Colonic mucosa (tissue), 4 donors: ENCODE data around the gene IL1R1. TPM values are rescaled to one million over a fixed set of nuclear protein-coding genes. Genes with fewer than 3 reads are reported as not detected.

Experiments
- DNase-seq: peaks from one replicate; pipeline ENCODE4 v3.0.0-alpha.2; 2020
- H3K27ac ChIP-seq: fragments of 200-600 bp; one replicate; pipeline ENCODE4 v1.8.0; 2021
- H3K27me3 ChIP-seq: fragments of 200-600 bp; one replicate; pipeline ENCODE4 v1.8.0; 2021
- H3K36me3 ChIP-seq: fragments of 200-600 bp; one replicate; pipeline ENCODE4 v1.8.0; 2021
- H3K4me1 ChIP-seq: fragments of 200-600 bp; one replicate; pipeline ENCODE4 v1.8.0; 2021; ENCODE audit warnings: mild to moderate bottlenecking
- H3K4me3 ChIP-seq: fragments of 200-600 bp; one replicate; pipeline ENCODE4 v1.8.0; 2021
- H3K9ac ChIP-seq, 2 donors: one replicate each; pipeline ENCODE4 v1.7.0; 2013; ENCODE audit warnings: control low read depth in 2 of 2, low read depth in 2 of 2, low read length in 2 of 2
- H3K9me3 ChIP-seq: fragments of 200-600 bp; one replicate; pipeline ENCODE4 v1.8.0; 2021
- intact Hi-C: fragments of 100-400 bp; cut with DNase I; formaldehyde crosslinking; loops from one replicate; pipeline ENCODE4 v1.14.1; 2022
- total RNA-seq, 2 donors: library from RNA; stranded (reverse); fragmentation: NEBNext Ultra II Directional in 1 of 2; extraction: Animal tissue kit (Norgen Biotek cat#: 25700) in 1 of 2; gene quantifications; one replicate each; pipeline ENCODE4 v1.2.1, GENCODE V29; 2021
- TF ChIP-seq, protein P1 (sequence below): fragments of 200-600 bp; IDR thresholded peaks from one replicate; pipeline ENCODE4 v1.8.0; 2022; ENCODE audit warnings: antibody characterized with exemption, mild to moderate bottlenecking
- donor health status: healthy.
- donor health status: DM: no; HTN: no; CAD: no.
- donor health status: DM: no; HTN: no; CAD: no.

The IL1R1 gene
- total RNA-seq, 2 donors from 2014 or later: 13.9 to 23.9 TPM

DNA sequence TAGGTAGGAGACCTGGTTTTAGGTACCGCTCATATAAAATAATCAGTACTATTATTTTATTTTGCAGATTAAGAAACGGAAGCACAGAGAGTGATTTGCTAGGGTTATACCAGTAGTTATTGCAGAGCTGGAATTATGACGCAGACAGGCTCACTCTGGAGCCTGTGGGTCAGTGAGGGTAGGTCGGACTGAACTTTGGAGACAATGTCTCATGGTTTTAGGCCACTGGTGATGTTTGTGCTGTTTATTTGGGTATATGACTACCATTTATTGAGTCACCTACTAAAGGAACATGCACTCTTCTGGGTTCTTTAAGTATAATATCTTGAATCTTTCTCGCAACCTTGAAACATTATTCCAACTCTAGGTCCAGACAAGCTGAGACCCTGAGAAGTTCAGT, 33.5 kb upstream of the IL1R1 start:
- Histone ChIP-seq H3K27me3 (no peaks in the 10 kb centered on the region), H3K9me3 (no peaks in the 10 kb centered on the region), H3K27ac (no peak overlapping the region), H3K4me3 (no peak overlapping the region), H3K36me3 (no peaks in the 10 kb centered on the region), H3K4me1 (no peaks in the 10 kb centered on the region), H3K9ac (no peak overlapping the region)
- no peak for DNase-seq
- TF ChIP-seq, protein P1, sequence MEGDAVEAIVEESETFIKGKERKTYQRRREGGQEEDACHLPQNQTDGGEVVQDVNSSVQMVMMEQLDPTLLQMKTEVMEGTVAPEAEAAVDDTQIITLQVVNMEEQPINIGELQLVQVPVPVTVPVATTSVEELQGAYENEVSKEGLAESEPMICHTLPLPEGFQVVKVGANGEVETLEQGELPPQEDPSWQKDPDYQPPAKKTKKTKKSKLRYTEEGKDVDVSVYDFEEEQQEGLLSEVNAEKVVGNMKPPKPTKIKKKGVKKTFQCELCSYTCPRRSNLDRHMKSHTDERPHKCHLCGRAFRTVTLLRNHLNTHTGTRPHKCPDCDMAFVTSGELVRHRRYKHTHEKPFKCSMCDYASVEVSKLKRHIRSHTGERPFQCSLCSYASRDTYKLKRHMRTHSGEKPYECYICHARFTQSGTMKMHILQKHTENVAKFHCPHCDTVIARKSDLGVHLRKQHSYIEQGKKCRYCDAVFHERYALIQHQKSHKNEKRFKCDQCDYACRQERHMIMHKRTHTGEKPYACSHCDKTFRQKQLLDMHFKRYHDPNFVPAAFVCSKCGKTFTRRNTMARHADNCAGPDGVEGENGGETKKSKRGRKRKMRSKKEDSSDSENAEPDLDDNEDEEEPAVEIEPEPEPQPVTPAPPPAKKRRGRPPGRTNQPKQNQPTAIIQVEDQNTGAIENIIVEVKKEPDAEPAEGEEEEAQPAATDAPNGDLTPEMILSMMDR: no peak
- intact Hi-C loops: no loop called here

DNA sequence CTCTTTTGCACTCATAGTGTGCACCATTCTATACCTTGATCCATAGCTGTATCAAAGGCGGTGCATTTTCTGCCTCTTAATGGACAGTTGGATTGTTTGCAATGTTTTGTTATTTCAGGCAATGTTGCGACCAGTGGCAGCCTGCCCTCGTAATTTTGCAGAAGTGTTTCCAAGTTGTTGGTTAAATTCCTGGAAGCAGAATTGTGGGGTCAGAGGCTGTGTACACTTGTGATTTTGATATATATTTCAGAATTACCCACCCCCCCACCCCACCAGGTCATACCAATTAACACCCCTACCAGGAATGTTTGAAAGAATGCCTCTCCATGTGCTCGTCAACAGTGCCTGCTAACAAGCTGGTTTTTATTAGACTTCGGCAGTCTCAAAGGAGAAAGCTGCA, 32.4 kb upstream of the IL1R1 start:
- TF ChIP-seq, protein P1: no peak
- no peak for DNase-seq
- Histone ChIP-seq H3K9me3 (no peaks in the 10 kb centered on the region), H3K4me1 (no peaks in the 10 kb centered on the region), H3K9ac (no peak overlapping the region), H3K4me3 (no peak overlapping the region), H3K27me3 (no peaks in the 10 kb centered on the region), H3K27ac (no peak overlapping the region), H3K36me3 (no peaks in the 10 kb centered on the region)
- intact Hi-C loops: no loop called here

DNA sequence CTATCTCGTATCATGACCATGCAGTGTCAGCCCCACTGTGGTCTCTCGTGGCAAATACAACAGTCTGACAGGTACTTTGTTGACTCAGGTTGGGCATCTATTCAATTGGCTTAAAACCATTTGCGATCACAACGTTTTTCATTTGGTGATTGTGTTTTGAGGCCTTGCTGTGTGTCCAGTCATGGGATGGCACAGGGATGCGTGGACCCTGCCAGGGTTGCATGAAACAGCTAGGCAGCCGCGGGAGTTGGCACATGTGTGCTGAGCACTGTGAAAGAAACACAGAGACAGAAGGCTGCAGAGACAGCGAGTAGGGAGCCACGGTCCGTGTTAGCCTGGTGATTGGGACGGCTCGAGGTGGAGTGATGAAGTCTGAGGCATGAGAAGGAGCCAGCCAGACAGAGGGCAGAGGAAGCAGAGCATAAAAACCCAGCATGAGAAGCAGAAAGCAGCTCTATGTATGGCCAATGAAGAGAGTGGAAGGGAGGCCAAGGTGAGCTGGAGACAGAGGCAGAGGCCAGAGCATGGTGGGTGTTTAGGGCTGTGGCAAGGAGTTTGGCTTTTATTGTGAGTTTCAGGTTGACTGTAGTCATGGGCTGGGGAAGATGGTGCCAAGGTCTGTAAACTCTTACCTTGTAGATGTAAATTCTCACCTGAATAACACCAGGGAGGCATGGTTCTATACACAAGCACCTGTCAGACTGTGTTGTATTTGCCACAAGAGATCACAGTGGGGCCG, 31.8 kb upstream of the IL1R1 start:
- H3K36me3 ChIP-seq: no peaks in the 10 kb centered on the region
- no peaks in the 10 kb centered on the region for H3K4me1 ChIP-seq
- H3K27me3 ChIP-seq: no peaks in the 10 kb centered on the region
- TF ChIP-seq, protein P1: no peak
- H3K4me3 ChIP-seq: no peak overlapping the region
- no peak overlapping the region for H3K27ac ChIP-seq
- DNase-seq: no peak
- no peak overlapping the region for H3K9ac ChIP-seq
- intact Hi-C loops: no loop called here
- no peaks in the 10 kb centered on the region for H3K9me3 ChIP-seq

DNA sequence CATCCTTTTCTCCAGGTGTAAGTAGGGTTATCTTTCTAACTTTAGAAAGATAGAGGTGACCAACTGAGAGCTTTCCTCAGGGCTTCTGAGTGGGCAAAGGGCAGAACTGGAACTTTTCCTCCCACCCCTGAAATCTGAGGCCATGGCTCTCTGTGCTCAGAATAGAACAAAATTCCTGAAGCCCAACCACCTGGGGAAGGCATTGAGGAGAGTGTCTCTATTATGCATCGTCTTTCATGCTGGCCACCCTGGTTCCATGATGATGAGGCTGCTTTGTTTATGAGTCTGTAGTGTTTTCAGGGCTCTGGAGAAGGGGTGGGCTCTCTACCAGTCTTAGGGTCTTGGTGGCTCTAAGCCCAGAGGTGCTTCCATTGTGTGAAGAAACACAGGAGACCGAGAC, 30.7 kb upstream of the IL1R1 start:
- Histone ChIP-seq H3K36me3 (no peaks in the 10 kb centered on the region), H3K4me3 (no peak overlapping the region), H3K9me3 (no peaks in the 10 kb centered on the region), H3K27me3 (no peaks in the 10 kb centered on the region), H3K4me1 (no peaks in the 10 kb centered on the region), H3K9ac (no peak overlapping the region), H3K27ac (no peak overlapping the region)
- intact Hi-C loops: no loop called here
- TF ChIP-seq, protein P1: no peak
- DNase-seq: no peak

DNA sequence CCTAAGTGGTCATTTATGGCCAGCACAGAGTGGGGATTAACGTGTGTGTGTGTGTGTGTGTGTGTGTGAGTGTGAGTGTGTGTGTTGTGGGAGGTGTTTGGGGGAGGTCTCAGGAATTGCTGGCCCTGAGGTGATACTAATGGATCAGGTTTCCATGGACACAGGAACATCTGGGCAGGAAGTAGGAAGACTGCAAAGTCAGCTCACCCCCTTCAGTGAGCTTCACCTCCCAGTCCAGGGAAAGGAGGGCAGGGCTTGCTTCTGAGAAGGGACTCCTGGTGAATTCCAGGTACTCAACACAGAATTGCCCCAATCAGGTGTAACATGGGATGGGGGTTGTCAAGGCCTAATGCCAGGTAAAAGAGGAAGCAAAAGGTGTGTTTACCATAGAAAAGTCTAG, 30.3 kb upstream of the IL1R1 start:
- no peak overlapping the region for H3K27ac ChIP-seq
- TF ChIP-seq, protein P1: no peak
- no peaks in the 10 kb centered on the region for H3K4me1 ChIP-seq
- intact Hi-C loops: no loop called here
- H3K4me3 ChIP-seq: no peak overlapping the region
- H3K9me3 ChIP-seq: no peaks in the 10 kb centered on the region
- no peak for DNase-seq
- H3K27me3 ChIP-seq: no peaks in the 10 kb centered on the region
- H3K9ac ChIP-seq: no peak overlapping the region
- no peaks in the 10 kb centered on the region for H3K36me3 ChIP-seq
